H1 (cell line): ENCODE measurements around the gene MIX23. TPM values are rescaled to one million over a fixed set of nuclear protein-coding genes. Genes with fewer than 3 reads are reported as not detected.

Experiments used
- BCL11A ChIP-seq, 2 experiments: IDR thresholded peaks; one replicate each; pipeline ENCODE4 v1.6.1; 2011; ENCODE audit warnings: low read depth in 2 of 2, low read length in 2 of 2, mild to moderate bottlenecking in 2 of 2
- CBX8 ChIP-seq: fragments of 300-800, 300-1000 bp; sonication (generic); IDR thresholded peaks from 2 replicates; pipeline ENCODE4 v1.7.1; 2016; ENCODE audit warnings: low read depth, low read length, borderline replicate concordance
- GABPA ChIP-seq: IDR thresholded peaks from 2 replicates; pipeline ENCODE4 v1.6.1; 2011; ENCODE audit warnings: mild to moderate bottlenecking, low read length, moderate library complexity, borderline replicate concordance; ENCODE audit not compliant: insufficient read depth
- SAP30 ChIP-seq: fragments of 300-600 bp; sonication (generic); IDR thresholded peaks from 2 replicates; pipeline ENCODE4 v1.7.1; 2012; ENCODE audit warnings: low read length, moderate library complexity, mild to moderate bottlenecking, inconsistent platforms; ENCODE audit not compliant: insufficient read depth, insufficient replicate concordance
- YY1 ChIP-seq: IDR thresholded peaks from 2 replicates; pipeline ENCODE4 v1.6.1; 2011; ENCODE audit warnings: low read depth, mild to moderate bottlenecking, low read length
- polyA plus RNA-seq, 7 experiments: library from polyadenylated mRNA; depleted of rRNA in 3 of 7; stranded (reverse) in 5 of 7; unstranded in 2 of 7; fragments of >200 nt in 5 of 7; fragments of 200-250 nt in 2 of 7; gene quantifications; 1 replicate in 5 of 7; 2 replicates in 1 of 7; 4 replicates in 1 of 7; pipeline versions ENCODE4 v1.2.1 to v1.2.3, GENCODE V29; 2011 to 2013; ENCODE audit warnings: missing spikeins in 2 of 7, mixed read lengths in 2 of 7
- total RNA-seq: library from RNA; stranded (reverse); fragmentation: NEBNext Ultra II Directional; extraction: Animal tissue kit (Norgen Biotek cat#: 25700); gene quantifications from 2 replicates; pipeline ENCODE4 v1.2.1, GENCODE V29; 2021

Gene MIX23
- total and polyA plus RNA-seq, 2 of the 8 experiments (the other 6 are each of a cell fraction or from before 2014, with no cell fraction given) = 22.1 to 69.6 TPM

DNA sequence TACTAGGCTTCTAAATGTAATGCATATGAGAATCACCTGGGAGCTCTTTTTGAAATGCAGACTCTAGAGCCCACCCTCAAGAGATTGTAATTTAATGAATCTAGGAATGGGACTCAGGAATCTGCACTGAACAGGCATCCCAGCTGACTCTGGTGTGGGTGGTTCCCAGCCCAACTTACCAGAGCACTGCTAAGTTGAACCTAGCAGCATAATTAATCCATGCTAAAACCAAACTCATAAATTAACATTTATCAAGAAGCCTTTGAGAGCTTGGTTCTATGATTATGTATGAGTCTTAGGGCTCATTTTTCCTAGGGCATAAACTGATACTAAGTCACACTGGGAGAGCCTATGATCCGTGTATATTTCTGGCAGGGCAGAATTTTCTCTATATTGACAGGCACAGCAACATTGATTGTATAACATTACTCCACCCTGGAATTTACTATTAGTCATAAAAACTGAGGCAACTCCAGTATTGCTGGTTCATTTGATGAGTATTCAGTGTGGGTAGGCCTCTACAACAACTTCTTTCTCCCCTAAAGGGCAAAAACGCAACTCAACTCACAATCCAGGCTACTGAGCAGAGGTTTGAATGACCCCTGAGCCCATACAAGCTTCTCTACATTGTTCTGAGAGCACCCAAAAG, 68.7 kb downstream of the MIX23 start (continued):
- TF ChIP-seq YY1 (no peak), BCL11A (IDR thresholded peaks at IDR 0.05; ENCODE audit: low read depth in 2 of 2, low read length in 2 of 2) (no peak), SAP30 (no peak), CBX8 (no peak), GABPA (no peak)
